KMS-11 (cell line): ENCODE measurements around the gene SAAL1.

Experiments used
- H2AFZ ChIP-seq: fragments of 200-600 bp; sonication (generic); 2 replicates; pipeline ENCODE4 v1.6.1; 2016; ENCODE audit warnings: antibody characterized with exemption, mixed run types, low read depth
- H3K27ac ChIP-seq: fragments of 200-600 bp; sonication (generic); 2 replicates; pipeline ENCODE4 v1.6.1; 2016; ENCODE audit warnings: mild to moderate bottlenecking, mixed run types
- H3K27me3 ChIP-seq: fragments of 200-600 bp; sonication (generic); 2 replicates; pipeline ENCODE4 v1.6.1; 2017; ENCODE audit warnings: mild to moderate bottlenecking, low read depth, mixed run types, moderate library complexity; ENCODE audit not compliant: insufficient read depth
- H3K36me3 ChIP-seq: fragments of 200-600 bp; sonication (generic); 2 replicates; pipeline ENCODE4 v1.6.1; 2017; ENCODE audit warnings: mild to moderate bottlenecking, mixed run types; ENCODE audit not compliant: insufficient read depth
- H3K4me1 ChIP-seq: fragments of 200-600 bp; sonication (generic); 2 replicates; pipeline ENCODE4 v1.6.1; 2016; ENCODE audit warnings: mild to moderate bottlenecking, low read depth, mixed run types; ENCODE audit not compliant: poor library complexity, severe bottlenecking
- H3K4me2 ChIP-seq: fragments of 200-600 bp; sonication (generic); 2 replicates; pipeline ENCODE4 v1.7.0; 2016; ENCODE audit warnings: mild to moderate bottlenecking, mixed run types
- H3K4me3 ChIP-seq: fragments of 200-600 bp; sonication (generic); IDR thresholded peaks from 2 replicates; pipeline ENCODE4 v1.6.1; 2017; ENCODE audit warnings: low read depth, low read length, mixed read lengths; ENCODE audit not compliant: insufficient read depth
- H3K79me2 ChIP-seq: fragments of 200-600 bp; sonication (generic); 2 replicates; pipeline ENCODE4 v1.6.1; 2016; ENCODE audit warnings: low read depth, mixed run types; ENCODE audit not compliant: insufficient read depth
- H3K9ac ChIP-seq: fragments of 200-600 bp; sonication (generic); 2 replicates; pipeline ENCODE4 v1.6.1; 2016; ENCODE audit warnings: mild to moderate bottlenecking, mixed run types
- H4K20me1 ChIP-seq: fragments of 200-600 bp; sonication (generic); 2 replicates; pipeline ENCODE4 v1.6.1; 2016; ENCODE audit warnings: mild to moderate bottlenecking, mixed run types; ENCODE audit not compliant: insufficient read depth
- TF ChIP-seq, protein P1 (sequence below): fragments of 200-600 bp; sonication (generic); conservative IDR thresholded peaks from 2 replicates; pipeline ENCODE4 v1.6.1; 2017; ENCODE audit warnings: low read depth, mild to moderate bottlenecking, antibody characterized with exemption, low read length, moderate library complexity, mixed read lengths

SAAL1 gene

DNA sequence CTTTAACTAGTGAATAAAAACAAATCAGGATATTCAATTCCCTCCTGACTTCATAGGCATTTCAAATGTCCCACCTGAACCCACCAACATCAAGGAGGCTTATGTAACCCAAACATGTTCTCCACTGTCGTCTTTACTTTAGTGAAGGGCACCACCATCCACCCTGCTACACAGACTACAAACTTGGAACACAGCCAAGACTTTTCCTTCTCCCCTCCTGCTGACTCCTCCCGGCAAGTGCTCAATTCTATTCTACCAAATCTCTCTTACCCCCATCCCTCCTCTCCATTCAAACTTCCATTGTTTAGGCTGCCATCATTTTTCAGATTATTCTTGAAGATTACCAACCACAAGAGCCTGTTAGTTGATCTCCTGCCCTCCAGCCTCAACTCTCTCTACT lies 24.3 kb downstream of the SAAL1 start:
- Histone ChIP-seq H3K4me3 (no peak overlapping the region), H3K4me1 (peaks cover under 1% of the 10 kb centered on the region), H3K27ac (no peak overlapping the region), H3K27me3 (no peaks in the 10 kb centered on the region), H4K20me1 (no peaks in the 10 kb centered on the region), H3K36me3 (no peaks in the 10 kb centered on the region), H3K4me2 (no peak overlapping the region), H3K9ac (no peak overlapping the region), H3K79me2 (no peaks in the 10 kb centered on the region), H2AFZ (no peak overlapping the region)
- TF ChIP-seq, protein P1, sequence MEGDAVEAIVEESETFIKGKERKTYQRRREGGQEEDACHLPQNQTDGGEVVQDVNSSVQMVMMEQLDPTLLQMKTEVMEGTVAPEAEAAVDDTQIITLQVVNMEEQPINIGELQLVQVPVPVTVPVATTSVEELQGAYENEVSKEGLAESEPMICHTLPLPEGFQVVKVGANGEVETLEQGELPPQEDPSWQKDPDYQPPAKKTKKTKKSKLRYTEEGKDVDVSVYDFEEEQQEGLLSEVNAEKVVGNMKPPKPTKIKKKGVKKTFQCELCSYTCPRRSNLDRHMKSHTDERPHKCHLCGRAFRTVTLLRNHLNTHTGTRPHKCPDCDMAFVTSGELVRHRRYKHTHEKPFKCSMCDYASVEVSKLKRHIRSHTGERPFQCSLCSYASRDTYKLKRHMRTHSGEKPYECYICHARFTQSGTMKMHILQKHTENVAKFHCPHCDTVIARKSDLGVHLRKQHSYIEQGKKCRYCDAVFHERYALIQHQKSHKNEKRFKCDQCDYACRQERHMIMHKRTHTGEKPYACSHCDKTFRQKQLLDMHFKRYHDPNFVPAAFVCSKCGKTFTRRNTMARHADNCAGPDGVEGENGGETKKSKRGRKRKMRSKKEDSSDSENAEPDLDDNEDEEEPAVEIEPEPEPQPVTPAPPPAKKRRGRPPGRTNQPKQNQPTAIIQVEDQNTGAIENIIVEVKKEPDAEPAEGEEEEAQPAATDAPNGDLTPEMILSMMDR: no peak

DNA sequence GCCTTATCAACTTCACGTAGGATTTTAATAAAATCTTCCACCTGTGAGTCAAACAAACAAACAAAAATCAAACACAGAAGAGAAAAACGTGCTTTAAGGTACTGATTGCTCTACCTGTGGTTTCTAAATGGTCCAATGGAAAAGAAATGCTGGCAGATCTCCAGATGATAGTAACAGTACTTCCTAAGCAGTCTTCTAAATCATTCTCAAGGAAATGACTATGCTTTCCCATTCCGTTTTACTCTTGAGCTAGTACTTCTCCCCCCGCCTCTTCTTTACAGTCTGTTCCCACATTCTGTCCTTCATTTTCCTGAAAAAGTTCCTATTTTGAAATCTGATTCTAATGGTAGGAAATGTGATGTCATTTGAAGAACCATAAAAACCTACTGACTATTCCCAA lies 25.4 kb downstream of the SAAL1 start:
- H3K4me1 ChIP-seq: peaks cover 9% of the 10 kb centered on the region
- TF ChIP-seq, protein P1: no peak
- no peak overlapping the region for H2AFZ ChIP-seq
- no peaks in the 10 kb centered on the region for H3K36me3 ChIP-seq
- H4K20me1 ChIP-seq: no peaks in the 10 kb centered on the region
- H3K4me2 ChIP-seq: no peak overlapping the region
- no peaks in the 10 kb centered on the region for H3K79me2 ChIP-seq
- H3K9ac ChIP-seq: no peak overlapping the region
- H3K27me3 ChIP-seq: no peaks in the 10 kb centered on the region
- no peak overlapping the region for H3K4me3 ChIP-seq
- no peak overlapping the region for H3K27ac ChIP-seq

DNA sequence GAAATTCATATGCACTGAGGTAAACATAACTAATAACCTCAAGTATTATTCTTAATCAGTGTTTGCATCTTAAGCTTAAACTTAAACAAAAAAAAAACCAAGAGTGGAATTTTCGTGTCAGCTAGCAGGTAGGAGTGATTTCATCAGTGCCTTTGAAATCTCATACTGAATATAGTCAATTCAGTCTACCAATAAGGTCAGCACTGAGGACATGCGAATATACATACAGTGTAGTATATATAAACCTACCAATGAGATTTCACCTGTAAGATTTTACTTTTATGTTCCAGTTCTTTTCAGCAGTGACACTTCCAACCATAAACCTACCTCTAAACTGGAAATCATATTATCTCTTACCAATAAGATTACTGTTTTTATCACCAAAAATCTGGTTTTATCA lies 27.0 kb downstream of the SAAL1 start:
- no peak overlapping the region for H3K9ac ChIP-seq
- H3K79me2 ChIP-seq: no peaks in the 10 kb centered on the region
- H2AFZ ChIP-seq: no peak overlapping the region
- H4K20me1 ChIP-seq: no peaks in the 10 kb centered on the region
- H3K27ac ChIP-seq: no peak overlapping the region
- no peak overlapping the region for H3K4me3 ChIP-seq
- no peak overlapping the region for H3K4me2 ChIP-seq
- TF ChIP-seq, protein P1: no peak
- no peaks in the 10 kb centered on the region for H3K36me3 ChIP-seq
- no peaks in the 10 kb centered on the region for H3K27me3 ChIP-seq
- peaks cover 9% of the 10 kb centered on the region for H3K4me1 ChIP-seq

DNA sequence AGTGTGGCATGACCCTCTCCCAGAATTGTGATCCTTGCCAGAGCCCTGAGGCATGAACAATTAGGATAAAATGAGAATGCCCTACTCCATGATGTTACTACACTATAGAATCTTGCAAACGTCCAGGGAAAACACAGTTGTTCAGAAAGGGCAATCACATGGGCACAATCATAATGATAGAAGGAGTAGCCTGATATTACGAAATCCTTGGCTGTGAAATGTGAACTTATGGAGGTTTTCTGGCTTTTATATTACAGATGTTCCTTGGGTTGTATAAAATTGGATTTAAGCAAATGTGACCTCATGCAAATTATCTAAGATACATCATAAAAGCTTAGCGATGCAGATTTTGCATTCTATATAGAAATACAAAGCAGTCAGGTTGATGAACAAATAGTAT lies 30.4 kb downstream of the SAAL1 start:
- Histone ChIP-seq H2AFZ (no peak overlapping the region), H3K36me3 (no peaks in the 10 kb centered on the region), H3K79me2 (no peaks in the 10 kb centered on the region), H4K20me1 (no peaks in the 10 kb centered on the region), H3K4me2 (no peak overlapping the region), H3K27me3 (no peaks in the 10 kb centered on the region), H3K9ac (no peak overlapping the region), H3K4me3 (no peak overlapping the region), H3K4me1 (peaks cover 9% of the 10 kb centered on the region), H3K27ac (no peak overlapping the region)
- TF ChIP-seq, protein P1: no peak
